GM19455 (cell line): Measurements from ENCODE around the gene NCS1.

Experiments
- ATAC-seq: cut with Tn5 transposase; IDR thresholded peaks from one replicate; pipeline ENCODE4 v1.9.1; 2021; ENCODE audit not compliant: unreplicated experiment

Gene NCS1

DNA sequence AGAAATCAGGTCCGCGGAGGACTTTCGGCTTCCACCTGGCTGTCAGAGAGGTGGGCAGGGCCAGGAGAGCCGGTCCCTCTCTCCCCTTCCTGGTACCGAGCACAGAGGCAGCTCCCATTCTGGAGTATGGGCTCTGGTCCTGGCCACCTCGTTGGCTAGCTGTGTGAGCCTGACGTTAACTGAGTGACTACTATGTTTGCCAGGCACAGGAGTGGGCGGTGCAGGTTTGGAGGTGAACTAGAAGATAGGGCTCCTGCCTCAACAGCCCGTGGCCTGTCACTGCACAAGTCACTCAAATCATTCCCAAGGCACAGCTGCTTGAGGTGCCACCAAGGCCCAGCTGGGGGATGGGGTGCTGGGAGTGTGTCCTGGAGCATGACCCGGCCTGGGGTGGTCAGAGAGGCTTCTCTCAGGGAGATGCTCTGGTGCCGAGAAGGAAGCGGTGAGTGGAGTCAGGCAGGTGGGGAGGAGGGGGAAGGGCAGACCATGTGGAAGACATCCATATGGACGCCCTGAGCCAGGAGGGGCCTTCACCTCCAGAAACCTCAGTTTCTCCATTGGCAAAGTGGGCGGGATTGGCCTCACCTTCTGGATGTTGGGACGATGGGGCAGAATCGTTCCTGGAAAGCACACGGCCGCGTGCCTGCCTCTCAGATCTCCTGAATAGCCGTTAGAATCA, 39.5 kb downstream of the NCS1 start:
- no peak for ATAC-seq

DNA sequence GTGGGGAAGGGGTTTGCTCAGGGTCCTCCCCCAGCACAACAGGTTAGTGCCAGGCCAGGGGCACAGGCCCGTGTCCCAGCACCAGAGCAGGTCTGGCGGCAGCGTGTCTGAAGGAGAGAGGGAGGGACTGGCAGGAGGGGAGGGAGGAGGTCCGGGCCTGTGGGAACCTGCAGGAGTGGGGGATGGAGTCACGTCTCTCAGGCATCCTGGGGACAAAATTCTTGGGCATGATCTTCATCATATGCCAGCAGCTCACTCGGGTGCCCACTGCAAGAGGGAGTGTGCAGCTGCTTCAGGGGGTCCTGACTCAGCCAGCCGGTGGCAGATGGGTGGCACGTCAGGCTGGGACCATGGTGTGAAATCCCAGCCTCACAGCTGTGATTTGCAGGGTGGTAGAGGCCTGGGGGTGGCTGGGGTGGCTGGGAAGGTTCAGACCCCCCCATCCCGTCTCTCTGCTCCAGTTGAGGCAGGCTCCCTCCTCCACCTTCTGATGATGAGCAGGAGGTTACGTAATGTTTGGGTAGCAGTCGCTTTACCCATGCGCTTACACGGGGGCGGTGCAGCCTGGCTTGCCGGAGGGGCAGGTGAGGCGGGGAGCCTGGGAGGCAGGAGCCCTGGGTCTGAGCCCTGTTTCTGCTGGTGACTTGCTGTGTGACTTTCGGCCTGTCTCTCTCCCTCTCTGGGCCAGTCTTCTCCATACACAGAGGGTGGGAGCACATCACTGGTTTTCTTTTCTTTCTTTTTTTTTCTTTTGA, 40.5 kb downstream of the NCS1 start:
- no peak for ATAC-seq

DNA sequence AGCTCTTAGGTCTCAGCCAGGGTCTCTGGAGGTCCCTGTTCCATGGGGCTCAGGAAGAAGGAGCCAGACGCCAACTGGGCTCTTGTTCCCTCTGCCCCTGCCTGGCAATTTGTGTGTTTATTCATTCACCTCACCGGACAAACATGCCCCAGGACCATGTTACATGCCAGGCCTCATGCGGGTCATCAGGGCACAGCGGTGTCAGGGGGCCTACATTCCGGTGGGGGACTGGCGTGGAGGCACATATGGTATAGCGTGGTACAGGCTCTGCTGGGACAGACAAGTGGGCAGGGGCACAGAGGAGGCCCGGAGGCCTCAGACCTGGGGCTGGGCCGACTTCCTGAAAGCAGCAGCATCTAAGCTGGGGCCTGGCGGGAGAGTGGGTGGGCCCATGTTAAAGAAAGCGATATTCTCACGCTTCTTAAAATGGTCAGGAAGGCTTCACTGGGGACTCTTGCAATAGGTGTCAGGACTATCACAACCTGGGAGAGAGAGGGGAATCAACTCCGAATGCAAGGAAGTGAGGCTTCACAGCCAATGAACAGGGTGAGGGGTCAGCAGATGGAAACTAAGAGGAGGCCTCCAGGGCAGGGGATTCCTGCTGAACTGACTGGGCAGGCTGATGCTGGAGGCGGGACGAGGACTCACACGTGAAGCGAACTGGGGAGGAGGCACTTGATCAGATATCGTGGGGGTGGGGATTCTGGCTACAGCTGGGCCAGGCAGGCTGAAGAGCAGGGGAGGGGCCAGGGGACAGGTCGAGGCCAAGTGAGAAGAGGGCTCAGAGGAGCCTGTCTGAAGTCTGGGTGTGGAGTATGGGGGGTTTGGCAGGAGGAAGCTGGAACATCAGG, 41.9 kb downstream of the NCS1 start:
- no peak for ATAC-seq

DNA sequence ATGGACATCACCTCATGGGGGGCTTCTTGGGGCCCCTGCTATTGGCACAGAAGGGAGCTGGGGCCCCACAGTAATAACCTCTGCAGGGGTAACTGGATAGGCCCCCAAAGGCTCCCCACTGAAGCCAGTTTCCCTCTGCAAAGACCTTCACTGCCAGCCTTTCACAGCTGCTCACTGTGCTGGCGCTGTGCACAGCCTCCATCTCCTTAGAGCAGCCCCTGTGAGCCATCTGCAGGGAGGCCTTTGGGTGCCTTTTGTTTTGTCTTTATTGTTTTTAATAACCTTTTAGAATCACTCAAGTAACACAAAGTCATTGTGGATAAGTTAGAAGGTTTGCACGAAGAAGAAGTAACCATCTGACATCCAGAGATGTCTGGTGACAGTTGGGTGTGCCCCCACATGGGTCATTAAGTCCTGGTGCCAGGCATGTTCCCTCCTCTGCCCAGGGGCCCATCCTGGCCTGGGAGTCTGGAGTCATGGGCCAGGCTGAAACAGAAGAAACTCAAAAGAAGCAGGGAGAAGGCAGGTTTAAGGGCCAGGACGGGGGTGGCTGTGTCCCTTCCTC, 42.7 kb downstream of the NCS1 start:
- ATAC-seq = no peak

GRCh38 chr9:130215341-130216119, 43.3 kb downstream of the NCS1 start:
- no peak for ATAC-seq

GRCh38 chr9:130217838-130218237, 45.6 kb downstream of the NCS1 start:
- no peak for ATAC-seq

GRCh38 chr9:130219661-130220096, 47.5 kb downstream of the NCS1 start:
- ATAC-seq = no peak

DNA sequence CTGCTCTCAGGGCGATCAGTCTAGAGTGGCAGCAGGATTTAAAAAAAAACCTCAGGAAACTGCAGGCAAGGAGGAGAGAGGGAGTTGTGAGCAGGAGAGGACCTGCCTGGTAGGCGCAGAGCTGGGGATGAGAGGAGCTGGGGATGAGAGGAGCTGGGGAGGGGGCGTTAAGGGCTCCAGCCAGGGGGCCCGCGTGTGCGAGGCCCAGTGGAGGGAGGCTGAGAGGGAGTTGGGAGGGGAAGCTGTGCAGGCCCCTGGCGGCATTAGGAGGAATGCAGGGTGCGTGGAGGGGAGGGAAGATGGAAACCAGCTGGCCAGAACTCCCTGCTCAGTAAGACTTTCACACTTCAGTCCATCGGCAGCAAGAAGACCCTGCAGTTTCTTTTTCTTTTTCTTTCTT, 48.1 kb downstream of the NCS1 start:
- ATAC-seq = no peak

GRCh38 chr9:130222833-130223232, 50.6 kb downstream of the NCS1 start:
- ATAC-seq = no peak

DNA sequence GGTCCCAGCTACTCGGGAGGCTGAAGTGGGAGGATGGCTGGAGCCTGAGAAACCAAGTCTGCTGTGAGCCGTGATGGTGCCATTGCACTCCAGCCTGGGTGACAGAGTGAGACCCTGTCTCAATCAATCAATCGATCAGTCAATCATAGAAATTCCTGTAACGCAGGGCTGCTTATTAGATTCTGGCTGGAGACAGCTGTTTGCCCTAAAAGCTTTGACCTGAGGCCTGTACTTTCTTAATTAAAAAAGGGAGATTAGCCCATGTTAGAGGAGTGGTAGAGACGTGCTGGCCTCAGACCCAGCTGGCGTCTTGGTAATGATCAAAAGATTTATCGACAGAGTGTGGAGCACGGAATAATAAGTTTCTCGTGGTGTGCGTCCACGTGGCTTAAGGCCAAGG, 52.9 kb downstream of the NCS1 start:
- ATAC-seq = no peak

GRCh38 chr9:130225586-130225985, 53.4 kb downstream of the NCS1 start:
- no peak for ATAC-seq

DNA sequence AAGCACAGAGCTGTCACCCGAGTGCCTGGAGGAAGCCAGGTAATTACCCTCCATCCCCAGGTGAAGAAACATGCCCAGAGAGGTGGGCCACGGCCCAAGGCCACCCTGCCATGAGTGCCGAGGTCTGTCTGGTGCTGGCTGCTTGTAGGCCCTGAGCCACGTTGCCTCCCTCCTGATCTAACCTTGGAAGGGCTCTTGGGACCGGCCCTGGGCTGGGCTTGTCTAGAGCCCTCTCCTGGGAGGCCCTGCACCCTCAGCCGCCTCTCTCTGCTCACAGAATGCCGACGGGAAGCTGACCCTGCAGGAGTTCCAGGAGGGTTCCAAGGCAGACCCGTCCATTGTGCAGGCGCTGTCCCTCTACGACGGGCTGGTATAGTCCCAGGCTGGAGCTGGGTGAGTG, 53.9 kb downstream of the NCS1 start:
- ATAC-seq = no peak

GRCh38 chr9:130227833-130228232, 55.6 kb downstream of the NCS1 start:
- ATAC-seq = no peak

DNA sequence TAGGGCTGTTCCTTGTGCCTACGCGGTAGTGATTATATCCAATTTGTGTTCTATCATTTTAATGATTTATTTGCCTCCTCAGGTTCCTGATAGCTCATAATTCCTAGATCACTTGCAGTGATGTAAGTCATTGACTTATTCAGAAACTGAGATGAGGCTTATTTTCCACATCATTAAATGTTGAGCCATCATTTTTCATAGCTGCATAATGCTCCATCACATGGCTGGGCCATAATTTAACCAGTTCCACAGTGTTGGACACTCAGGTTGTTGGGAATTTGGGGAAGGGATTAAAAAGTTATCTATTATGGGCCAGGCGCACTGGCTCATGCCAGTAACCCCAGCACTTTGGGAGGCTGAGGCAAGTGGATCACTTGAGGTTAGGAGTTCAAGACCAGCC, 57.6 kb downstream of the NCS1 start:
- no peak for ATAC-seq

- ATAC-seq = no peak
Observed at GRCh38 chr9:130230631-130231030, 58.4 kb downstream of the NCS1 start.

- ATAC-seq = no peak
Observed at GRCh38 chr9:130232899-130233586, 60.8 kb downstream of the NCS1 start.

- ATAC-seq = no peak
Observed at GRCh38 chr9:130233587-130233945, 61.4 kb downstream of the NCS1 start.

GRCh38 chr9:130234340-130235260, 62.4 kb downstream of the NCS1 start:
- no peak for ATAC-seq
